Activated B cell treated with CpG ODN at 0.5 μM for 24 hours (primary cell): Measurements from ENCODE around the gene CDC42BPG. TPM values are rescaled to one million over a fixed set of nuclear protein-coding genes. Genes with fewer than 3 reads are reported as not detected.

Experiments used
- ATAC-seq: fragments of 200-7000 bp; cut with Tn5 transposase; one replicate; pipeline ENCODE4 v1.10.0; 2021; ENCODE audit warnings: low read depth, mild to moderate bottlenecking, moderate library complexity
- CTCF ChIA-PET: fragments of 350-600 bp; sonication (Branson Sonifier 250); formaldehyde crosslinking; loops from one replicate; lab custom pipeline; 2021; ENCODE audit warnings: antibody characterized with exemption; lab: Charles Lee
- POLR2A ChIA-PET: fragments of 350-600 bp; sonication (Branson Sonifier 250); formaldehyde crosslinking; loops from one replicate; lab custom pipeline; 2021; ENCODE audit warnings: antibody characterized with exemption; lab: Charles Lee
- DNase-seq: peaks from one replicate; pipeline ENCODE4 v3.0.0; 2022
- H3K27ac Mint-ChIP-seq: one replicate; pipeline ENCODE4 v1.8.0; 2020; ENCODE audit warnings: mixed read lengths
- H3K27me3 Mint-ChIP-seq: one replicate; pipeline ENCODE4 v1.8.0; 2021; ENCODE audit warnings: mixed read lengths
- H3K36me3 Mint-ChIP-seq: one replicate; pipeline ENCODE4 v1.8.0; 2021; ENCODE audit warnings: low read depth, mixed read lengths
- H3K4me1 Mint-ChIP-seq: one replicate; pipeline ENCODE4 v1.8.0; 2021; ENCODE audit warnings: mixed read lengths
- H3K4me3 Mint-ChIP-seq: one replicate; pipeline ENCODE4 v1.8.0; 2020; ENCODE audit warnings: mild to moderate bottlenecking, mixed read lengths
- H3K9me3 Mint-ChIP-seq: one replicate; pipeline ENCODE4 v1.8.0; 2020; ENCODE audit warnings: mixed read lengths
- intact Hi-C: fragments of 100-400 bp; cut with micrococcal nuclease; formaldehyde crosslinking; loops from one replicate; pipeline ENCODE4 v1.15.1; 2024
- total RNA-seq: library from RNA; stranded (reverse); gene quantifications from 2 replicates; pipeline ENCODE4 v1.2.3, GENCODE V29; 2022
- TF ChIP-seq, protein P1 (sequence below): fragments of 200-600 bp; IDR thresholded peaks from one replicate; pipeline ENCODE4 v1.8.0; 2022; ENCODE audit warnings: antibody characterized with exemption, mild to moderate bottlenecking

The CDC42BPG gene
- total RNA-seq, 1 donor from 2014 or later: 3.7 TPM

DNA sequence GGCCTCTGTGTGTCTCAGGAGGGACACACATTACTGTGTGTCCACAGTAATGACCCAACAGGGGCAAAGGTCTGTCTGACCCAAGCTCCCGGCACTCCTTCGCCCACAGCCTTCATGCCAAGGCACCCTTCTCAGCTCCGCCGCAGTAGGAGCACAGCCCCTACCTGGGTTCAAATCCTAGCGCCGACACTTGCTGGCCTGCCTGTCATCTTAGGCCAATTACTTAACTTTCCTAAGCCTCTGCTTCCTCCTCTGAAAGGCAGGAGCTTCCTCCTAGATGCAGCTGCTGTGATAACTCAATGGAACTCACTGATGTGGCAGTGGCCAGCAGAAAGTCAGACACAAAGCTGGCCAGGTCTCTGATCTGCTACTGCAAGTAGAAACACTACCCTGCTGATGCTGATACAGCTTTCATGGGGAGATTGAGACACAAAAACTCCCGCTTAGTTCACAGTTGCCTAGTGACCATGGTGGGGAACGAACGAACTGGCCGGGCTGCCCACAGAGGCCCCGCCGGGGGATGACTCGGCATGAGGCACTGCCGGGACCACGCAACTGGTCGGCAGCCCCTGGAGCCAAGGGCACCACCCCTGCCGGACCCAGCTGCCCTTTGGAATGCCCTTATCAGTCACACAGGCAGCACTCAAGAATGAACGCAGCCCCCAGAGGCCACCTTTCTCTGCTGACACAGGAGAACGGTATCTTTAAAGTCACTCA is 25.9 kb upstream of the CDC42BPG start:
- Mint-ChIP-seq H3K36me3 (peaks cover 84% of the 10 kb centered on the region), H3K27ac (peak overlapping the region; percentile 69), H3K9me3 (no peaks in the 10 kb centered on the region), H3K4me3 (peak overlapping the region; percentile 73), H3K27me3 (no peaks in the 10 kb centered on the region), H3K4me1 (peaks cover 93% of the 10 kb centered on the region)
- TF ChIP-seq, protein P1, sequence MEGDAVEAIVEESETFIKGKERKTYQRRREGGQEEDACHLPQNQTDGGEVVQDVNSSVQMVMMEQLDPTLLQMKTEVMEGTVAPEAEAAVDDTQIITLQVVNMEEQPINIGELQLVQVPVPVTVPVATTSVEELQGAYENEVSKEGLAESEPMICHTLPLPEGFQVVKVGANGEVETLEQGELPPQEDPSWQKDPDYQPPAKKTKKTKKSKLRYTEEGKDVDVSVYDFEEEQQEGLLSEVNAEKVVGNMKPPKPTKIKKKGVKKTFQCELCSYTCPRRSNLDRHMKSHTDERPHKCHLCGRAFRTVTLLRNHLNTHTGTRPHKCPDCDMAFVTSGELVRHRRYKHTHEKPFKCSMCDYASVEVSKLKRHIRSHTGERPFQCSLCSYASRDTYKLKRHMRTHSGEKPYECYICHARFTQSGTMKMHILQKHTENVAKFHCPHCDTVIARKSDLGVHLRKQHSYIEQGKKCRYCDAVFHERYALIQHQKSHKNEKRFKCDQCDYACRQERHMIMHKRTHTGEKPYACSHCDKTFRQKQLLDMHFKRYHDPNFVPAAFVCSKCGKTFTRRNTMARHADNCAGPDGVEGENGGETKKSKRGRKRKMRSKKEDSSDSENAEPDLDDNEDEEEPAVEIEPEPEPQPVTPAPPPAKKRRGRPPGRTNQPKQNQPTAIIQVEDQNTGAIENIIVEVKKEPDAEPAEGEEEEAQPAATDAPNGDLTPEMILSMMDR: no peak
- CTCF ChIA-PET: interaction anchor here (2.2 to 13.8 kb wide), 3 partner anchors 11 to 19 kb away, joined by 8 to 213 read pairs (median 12); no protein-coding TSS in a partner anchor
- intact Hi-C loops: no loop called here
- ATAC-seq (no peak), DNase-seq (no peak)
- POLR2A ChIA-PET: interaction anchor here (13.1 to 27.6 kb wide), 2 partner anchors 15 to 18 kb away, joined by 655 to 1194 read pairs; partner anchors contain the start of gene EHD1

DNA sequence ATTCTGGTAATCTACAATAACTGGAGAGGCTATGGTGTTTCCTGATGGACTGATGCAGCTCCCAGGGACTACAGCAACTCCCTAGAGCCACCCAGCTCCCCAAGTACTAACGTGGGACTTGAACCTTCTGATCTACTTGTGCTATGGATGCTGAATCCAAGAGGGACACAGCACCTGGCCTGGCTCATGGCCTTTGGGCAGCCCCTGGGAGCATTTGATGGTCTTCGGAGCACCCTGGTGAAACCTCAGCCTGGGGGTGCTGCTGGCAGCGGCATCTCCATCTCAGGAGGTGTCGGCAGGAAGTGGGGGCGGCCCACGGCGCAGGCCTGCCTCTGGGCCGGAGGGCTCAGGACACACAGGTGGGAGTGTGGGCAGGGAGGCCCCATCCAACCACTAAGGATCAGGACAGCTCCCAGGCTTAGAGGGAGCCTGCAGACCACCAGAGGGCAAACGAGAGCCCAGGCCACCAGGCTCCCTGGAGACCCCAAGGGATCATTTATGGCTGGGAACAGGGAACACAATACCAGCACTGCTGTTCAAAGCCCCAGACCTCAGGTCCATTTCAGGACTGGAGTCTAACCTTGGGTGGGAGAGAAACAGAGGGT is 25.2 kb upstream of the CDC42BPG start:
- no peaks in the 10 kb centered on the region for H3K9me3 Mint-ChIP-seq
- H3K4me3 Mint-ChIP-seq: peak overlapping the region; percentile 73
- DNase-seq (no peak), ATAC-seq (no peak)
- ChIA-PET POLR2A (interaction anchor here (0.6 to 27.6 kb wide), 4 partner anchors 16 to 144 kb away, joined by 3 to 1194 read pairs (median 330); partner anchors contain the start of genes ARL2 and EHD1), CTCF (interaction anchor here (1.0 to 13.8 kb wide), 5 partner anchors 9 to 24 kb away, joined by 3 to 213 read pairs (median 8); no protein-coding TSS in a partner anchor)
- TF ChIP-seq, protein P1: no peak
- H3K4me1 Mint-ChIP-seq: peaks cover 93% of the 10 kb centered on the region
- no peaks in the 10 kb centered on the region for H3K27me3 Mint-ChIP-seq
- peaks cover 77% of the 10 kb centered on the region for H3K36me3 Mint-ChIP-seq
- H3K27ac Mint-ChIP-seq: peak overlapping the region; percentile 69
- intact Hi-C loops: no loop called here

DNA sequence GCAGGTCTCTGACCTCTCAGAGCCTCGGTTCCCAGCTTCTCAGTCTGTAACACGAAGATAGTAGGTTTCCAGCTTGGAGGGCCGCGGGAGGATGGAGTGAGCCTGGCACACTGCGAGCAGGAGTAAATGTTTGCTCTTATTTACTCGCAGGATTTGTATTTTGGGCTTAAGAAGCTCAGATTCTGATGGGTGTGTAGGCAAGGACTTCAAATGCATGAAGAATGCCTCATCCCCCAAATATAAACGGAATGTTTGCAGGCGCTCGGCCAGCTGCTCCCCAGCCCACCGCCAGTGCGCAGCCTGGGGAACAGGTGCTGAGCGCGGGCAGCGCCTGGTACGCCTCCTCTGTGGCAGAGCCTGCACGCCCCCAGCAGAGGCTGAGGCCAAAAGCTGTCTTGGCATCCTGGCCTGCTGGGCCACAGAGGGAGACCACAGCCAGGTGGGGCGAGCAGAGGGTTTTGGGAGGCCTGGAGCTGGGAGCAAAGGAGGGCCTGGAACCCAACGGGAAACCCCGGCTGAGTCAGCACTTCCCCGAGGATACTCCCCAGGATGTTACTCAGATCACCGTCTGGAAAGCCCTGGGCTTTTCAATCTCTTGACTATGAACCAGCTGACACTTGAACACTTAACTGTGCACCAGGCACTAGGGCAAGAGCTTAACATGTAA is 24.6 kb upstream of the CDC42BPG start:
- TF ChIP-seq, protein P1: no peak
- Mint-ChIP-seq H3K4me1 (peaks cover 93% of the 10 kb centered on the region), H3K4me3 (peak overlapping the region; percentile 63), H3K9me3 (no peaks in the 10 kb centered on the region), H3K27me3 (no peaks in the 10 kb centered on the region), H3K27ac (peak overlapping the region; percentile 69), H3K36me3 (peaks cover 71% of the 10 kb centered on the region)
- intact Hi-C loops: no loop called here
- CTCF ChIA-PET: interaction anchor here (1.0 to 13.8 kb wide), 5 partner anchors 9 to 25 kb away, joined by 3 to 213 read pairs (median 8); no protein-coding TSS in a partner anchor
- DNase-seq (no peak), ATAC-seq (peak; percentile 14)
- POLR2A ChIA-PET: interaction anchor here (0.6 to 27.6 kb wide), 4 partner anchors 16 to 145 kb away, joined by 3 to 1194 read pairs (median 330); partner anchors contain the start of genes ARL2 and EHD1

DNA sequence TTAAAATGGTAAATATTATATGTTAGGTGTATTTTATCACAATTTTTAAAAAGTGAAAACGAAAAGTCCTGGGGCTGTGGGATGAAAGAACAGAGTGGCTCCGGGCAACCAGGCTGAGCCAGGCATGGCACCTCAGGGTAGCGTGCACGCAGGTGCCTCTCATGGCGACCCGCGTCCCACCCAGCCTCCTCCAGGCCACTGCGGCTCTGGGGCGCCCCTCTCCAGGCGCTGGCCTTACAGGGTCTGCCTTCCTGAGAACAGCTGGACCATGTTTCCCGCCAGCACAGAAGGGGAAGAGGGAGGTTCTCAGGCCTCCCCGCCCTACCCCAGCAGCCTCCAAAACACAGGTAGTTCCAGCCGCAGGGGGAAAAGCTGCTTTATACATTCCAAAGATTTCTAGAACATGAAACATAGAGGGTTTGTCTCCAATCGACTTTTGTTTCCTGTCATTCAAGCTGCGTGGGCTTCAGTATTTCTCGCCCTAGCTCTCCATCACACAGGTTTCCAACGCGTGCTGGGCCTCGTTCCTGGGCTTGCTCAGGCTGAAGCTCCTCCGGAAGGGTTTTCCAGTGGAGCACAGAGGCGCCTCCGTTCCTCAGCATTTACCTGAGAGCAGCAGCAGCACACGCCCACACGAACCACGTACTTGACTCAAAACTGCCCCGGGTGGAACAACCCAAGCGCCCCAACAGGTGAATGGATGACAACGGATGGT is 23.5 kb upstream of the CDC42BPG start:
- CTCF ChIA-PET: interaction anchor here (0.6 to 13.8 kb wide), 3 partner anchors 17 to 1863 kb away, joined by 3 to 213 read pairs (median 12); no protein-coding TSS in a partner anchor
- peak overlapping the region; percentile 16 for H3K4me3 Mint-ChIP-seq

More for the DNA sequence above, 23.5 kb upstream of the CDC42BPG start:
- DNase-seq (no peak), ATAC-seq (no peak)
- Mint-ChIP-seq H3K27me3 (no peaks in the 10 kb centered on the region), H3K9me3 (no peaks in the 10 kb centered on the region), H3K4me1 (peaks cover 98% of the 10 kb centered on the region), H3K27ac (peak overlapping the region; percentile 50), H3K36me3 (peaks cover 66% of the 10 kb centered on the region)
- POLR2A ChIA-PET: interaction anchor here (0.7 to 27.6 kb wide), 4 partner anchors 15 to 146 kb away, joined by 5 to 1194 read pairs (median 330); partner anchors contain the start of genes ARL2, EHD1 and SF1
- intact Hi-C loops: no loop called here
- TF ChIP-seq, protein P1: no peak
